Measurements from ENCODE around the gene LCP1. TPM values are rescaled to one million over a fixed set of nuclear protein-coding genes. Genes with fewer than 3 reads are reported as not detected.
"Not testable (repeated sequence)": the region's sequence is repeated elsewhere in the genome, so short reads cannot be mapped to it uniquely, and the experiment has no call there.

The LCP1 gene
- total RNA-seq (2014; rRNA removed; shearing (Covaris generic)), result 13.3 and 13.5 TPM in 2 replicates

- DNase-seq (ENCODE audit: low spot score), result peak; percentile 60
Observed at GRCh38 chr13:46181840-46182490, at the start of gene LCP1. TSS of gene LCP1 (minus strand) at chr13:46182177. CDS start at chr13:46159662, 22,515 bp downstream.

GRCh38 chr13:46229251-46229650 is 47.3 kb upstream of the LCP1 start:
- no peak for DNase-seq (ENCODE audit: low spot score)

- peak; percentile 5 for DNase-seq (ENCODE audit: low spot score)
Observed at GRCh38 chr13:46220234-46220633, 38.3 kb upstream of the LCP1 start.

GRCh38 chr13:46214741-46215140 is 32.8 kb upstream of the LCP1 start:
- not testable (repeated sequence) for DNase-seq (ENCODE audit: low spot score)

- DNase-seq (ENCODE audit: low spot score), result no peak
Observed at GRCh38 chr13:46213242-46213641, 31.3 kb upstream of the LCP1 start.

GRCh38 chr13:46211483-46212351 is 29.7 kb upstream of the LCP1 start, which contains the start of gene LRRC63:
TSS of gene LRRC63 (plus strand) at chr13:46211928. CDS start at chr13:46213035, 1,107 bp downstream.
- peak; percentile 57 for DNase-seq (ENCODE audit: low spot score)

- DNase-seq (ENCODE audit: low spot score), result peak; percentile 8
Observed at GRCh38 chr13:46211116-46211482, 29.1 kb upstream of the LCP1 start.

GRCh38 chr13:46210362-46211083 is 28.5 kb upstream of the LCP1 start:
- DNase-seq (ENCODE audit: low spot score), result no peak

GRCh38 chr13:46207828-46208227 is 25.9 kb upstream of the LCP1 start:
- DNase-seq (ENCODE audit: low spot score), result no peak

GRCh38 chr13:46206143-46206542 is 24.2 kb upstream of the LCP1 start:
- no peak for DNase-seq (ENCODE audit: low spot score)

- no peak for DNase-seq (ENCODE audit: low spot score)
Observed at GRCh38 chr13:46202966-46203365, 21.0 kb upstream of the LCP1 start.

GRCh38 chr13:46202188-46202795 is 20.3 kb upstream of the LCP1 start:
- DNase-seq (ENCODE audit: low spot score), result no peak

GRCh38 chr13:46198696-46199193 is 16.8 kb upstream of the LCP1 start:
- DNase-seq (ENCODE audit: low spot score), result no peak

- no peak for DNase-seq (ENCODE audit: low spot score)
Observed at GRCh38 chr13:46197299-46198048, 15.5 kb upstream of the LCP1 start.

- no peak for DNase-seq (ENCODE audit: low spot score)
Observed at GRCh38 chr13:46195016-46195415, 13.0 kb upstream of the LCP1 start.

GRCh38 chr13:46192412-46192811 is 10.4 kb upstream of the LCP1 start:
- no peak for DNase-seq (ENCODE audit: low spot score)

GRCh38 chr13:46185634-46186033 is 3.7 kb upstream of the LCP1 start:
- DNase-seq (ENCODE audit: low spot score), result no peak

GRCh38 chr13:46184277-46184699 is 2.3 kb upstream of the LCP1 start:
- no peak for DNase-seq (ENCODE audit: low spot score)

GRCh38 chr13:46183018-46183946 is 1.3 kb upstream of the LCP1 start:
- DNase-seq (ENCODE audit: low spot score), result no peak

GRCh38 chr13:46182491-46182877 is 507 bp upstream of the LCP1 start:
- DNase-seq (ENCODE audit: low spot score), result no peak

Measured in A172 (cell line).